Stomach (tissue), 4 donors: ENCODE results near the gene HEATR9.

Source experiments
- EP300 ChIP-seq: sonication (generic); formaldehyde crosslinking; IDR thresholded peaks from one replicate; pipeline ENCODE4 v1.6.1; 2017; ENCODE audit warnings: antibody characterized with exemption
- POLR2A ChIP-seq, 4 donors: fragments of 450-650 bp; IDR thresholded peaks; one replicate each; pipeline ENCODE4 v1.6.1; 2016; ENCODE audit warnings: antibody characterized with exemption in 4 of 4, control low read depth in 2 of 4, mild to moderate bottlenecking in 1 of 4, moderate library complexity in 1 of 4
- POLR2AphosphoS5 ChIP-seq, 3 donors: sonication (generic); formaldehyde crosslinking; IDR thresholded peaks; one replicate each; pipeline ENCODE4 v1.6.1; 2016; ENCODE audit warnings: antibody characterized with exemption in 3 of 3
- TF ChIP-seq, protein P1 (sequence below), 7 experiments: fragments of 450-650 bp in 4 of 7; fragments of 200-600 bp in 3 of 7; sonication (generic) in 3 of 7; IDR thresholded peaks; one replicate each; pipeline ENCODE4 v1.5.1; 2016 to 2019; ENCODE audit warnings: antibody characterized with exemption in 7 of 7, control low read depth in 2 of 7, mild to moderate bottlenecking in 1 of 7

- TF ChIP-seq, protein P1, sequence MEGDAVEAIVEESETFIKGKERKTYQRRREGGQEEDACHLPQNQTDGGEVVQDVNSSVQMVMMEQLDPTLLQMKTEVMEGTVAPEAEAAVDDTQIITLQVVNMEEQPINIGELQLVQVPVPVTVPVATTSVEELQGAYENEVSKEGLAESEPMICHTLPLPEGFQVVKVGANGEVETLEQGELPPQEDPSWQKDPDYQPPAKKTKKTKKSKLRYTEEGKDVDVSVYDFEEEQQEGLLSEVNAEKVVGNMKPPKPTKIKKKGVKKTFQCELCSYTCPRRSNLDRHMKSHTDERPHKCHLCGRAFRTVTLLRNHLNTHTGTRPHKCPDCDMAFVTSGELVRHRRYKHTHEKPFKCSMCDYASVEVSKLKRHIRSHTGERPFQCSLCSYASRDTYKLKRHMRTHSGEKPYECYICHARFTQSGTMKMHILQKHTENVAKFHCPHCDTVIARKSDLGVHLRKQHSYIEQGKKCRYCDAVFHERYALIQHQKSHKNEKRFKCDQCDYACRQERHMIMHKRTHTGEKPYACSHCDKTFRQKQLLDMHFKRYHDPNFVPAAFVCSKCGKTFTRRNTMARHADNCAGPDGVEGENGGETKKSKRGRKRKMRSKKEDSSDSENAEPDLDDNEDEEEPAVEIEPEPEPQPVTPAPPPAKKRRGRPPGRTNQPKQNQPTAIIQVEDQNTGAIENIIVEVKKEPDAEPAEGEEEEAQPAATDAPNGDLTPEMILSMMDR (IDR thresholded peaks at IDR 0.05): no peak
- TF ChIP-seq POLR2AphosphoS5 (IDR thresholded peaks at IDR 0.05): no peak
- TF ChIP-seq EP300: no peak
- no peak for TF ChIP-seq POLR2A (IDR thresholded peaks at IDR 0.05)
These were observed 49.0 kb upstream of the HEATR9 start for GRCh38 chr17:35917519-35918213.
